ES-I3 (cell line): ENCODE data around the gene ACTC1.
A peak's percentile ranks its signal among the peaks of the same experiment; 100 is the strongest.
"Not testable (repeated sequence)": the region's sequence is repeated elsewhere in the genome, so short reads cannot be mapped to it uniquely, and the experiment has no call there.

Experiments
- H3K36me3 ChIP-seq: 2 replicates; pipeline ENCODE4 v1.6.1; 2013; ENCODE audit warnings: mild to moderate bottlenecking, low read length, control low read depth, moderate library complexity; ENCODE audit not compliant: insufficient read depth
- H3K4me1 ChIP-seq: 2 replicates; pipeline ENCODE4 v1.6.1; 2013; ENCODE audit warnings: mild to moderate bottlenecking, control low read depth, low read length; ENCODE audit not compliant: insufficient read depth
- H3K9ac ChIP-seq: 2 replicates; pipeline ENCODE4 v1.6.1; 2013; ENCODE audit warnings: low read depth, mild to moderate bottlenecking, low read length, moderate library complexity
- H3K9me3 ChIP-seq: 2 replicates; pipeline ENCODE4 v1.6.1; 2013; ENCODE audit warnings: mild to moderate bottlenecking, low read length, moderate library complexity; ENCODE audit not compliant: control insufficient read depth, insufficient read depth

Gene ACTC1

DNA sequence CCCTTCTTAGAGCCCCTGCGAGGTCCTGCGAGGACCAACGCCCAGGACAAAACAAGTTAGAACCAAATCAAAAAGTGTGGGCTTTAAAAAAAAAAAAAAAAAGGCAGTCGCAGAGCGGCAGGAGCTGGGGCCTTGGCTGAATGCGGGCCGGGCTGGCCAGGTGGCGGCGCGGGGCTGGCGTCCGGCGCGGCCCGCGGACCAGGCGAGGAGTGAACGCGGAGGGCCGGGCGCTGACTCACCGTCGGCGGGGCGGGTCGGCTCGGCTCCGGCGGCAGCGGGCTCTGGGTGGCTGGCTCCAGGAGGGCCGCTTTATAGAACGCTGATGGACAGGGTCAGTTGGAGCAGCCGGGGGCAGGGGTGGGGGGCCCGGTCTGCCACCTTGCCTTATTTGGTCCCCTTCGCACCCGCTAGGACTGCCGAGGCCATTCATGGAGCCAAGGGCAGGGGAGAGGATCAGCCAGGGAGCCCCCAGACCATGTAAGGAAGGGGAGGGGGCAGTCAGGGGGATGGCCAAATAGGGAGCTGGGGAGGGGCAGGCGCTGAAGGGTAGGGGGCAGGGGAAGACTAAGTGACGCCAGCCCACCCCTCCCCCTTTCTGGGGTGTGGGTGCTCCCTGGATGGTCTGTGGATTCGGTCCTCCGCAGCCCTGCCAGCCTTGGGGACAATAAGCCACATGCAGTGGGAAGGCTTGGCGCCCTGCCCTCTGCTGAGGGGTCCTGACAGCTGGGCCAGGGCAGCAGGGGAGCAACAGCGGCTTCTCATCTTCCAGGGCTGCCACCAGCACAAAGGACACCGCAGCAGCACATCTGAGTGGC is at the start of gene ACTC1:
Gene ACTC1 (minus strand): TSS at position 283 of the 815 bp plus-strand sequence. CDS start 741 bp downstream, outside the sequence.
- no peaks in the 10 kb centered on the region for H3K9me3 ChIP-seq
- H3K9ac ChIP-seq: peak within 1 kb of the TSS; percentile 78
- H3K4me1 ChIP-seq: peaks cover 13% of the 10 kb centered on the region
- H3K36me3 ChIP-seq: peaks cover 2% of the 10 kb centered on the region; the same call in 1 of the 2 replicates

DNA sequence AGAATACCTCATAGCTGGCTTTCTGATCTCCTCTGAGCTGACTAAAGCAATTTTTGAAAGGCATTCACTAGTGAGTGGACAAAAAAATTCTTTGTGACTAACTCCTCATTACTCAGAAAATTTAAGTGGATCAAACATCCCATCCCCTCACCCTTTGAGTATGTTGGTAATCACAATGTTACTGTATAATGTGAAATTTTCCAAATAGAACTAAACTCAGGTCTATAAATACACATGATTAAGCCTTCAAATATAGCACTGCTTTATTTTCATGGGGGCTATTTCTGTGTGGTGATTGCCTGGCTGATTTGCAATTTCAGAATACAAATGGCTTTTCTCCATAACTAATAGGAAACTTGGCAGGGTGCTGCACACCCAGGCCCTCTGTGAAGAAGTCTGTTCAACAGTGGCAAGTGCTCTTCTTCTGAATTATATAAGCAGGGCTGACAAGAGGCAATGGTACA is 45.9 kb upstream of the ACTC1 start:
- Histone ChIP-seq H3K9me3 (no peaks in the 10 kb centered on the region), H3K4me1 (no peaks in the 10 kb centered on the region), H3K9ac (no peak overlapping the region), H3K36me3 (no peaks in the 10 kb centered on the region; the same call in 1 of the 2 replicates)

DNA sequence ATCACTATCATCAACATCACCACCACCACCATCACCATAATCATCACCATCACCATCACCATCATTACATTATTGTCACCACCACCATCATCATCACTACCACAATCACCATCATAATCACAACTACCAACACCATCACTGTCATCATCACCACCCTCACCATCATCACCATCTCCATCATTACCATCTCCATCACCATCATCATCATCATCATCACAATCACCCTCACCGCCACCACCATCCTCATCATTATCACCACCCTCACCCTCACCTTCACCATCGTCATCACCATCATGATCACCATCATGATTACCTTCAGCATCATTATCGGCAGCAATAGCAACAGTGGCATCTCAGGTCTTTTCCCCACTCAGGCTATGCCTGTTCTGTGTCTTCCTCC is 42.9 kb upstream of the ACTC1 start:
- Histone ChIP-seq H3K36me3 (no peaks in the 10 kb centered on the region; the same call in 1 of the 2 replicates), H3K4me1 (no peaks in the 10 kb centered on the region), H3K9ac (no peak overlapping the region), H3K9me3 (no peaks in the 10 kb centered on the region; the same call in 1 of the 2 replicates)

DNA sequence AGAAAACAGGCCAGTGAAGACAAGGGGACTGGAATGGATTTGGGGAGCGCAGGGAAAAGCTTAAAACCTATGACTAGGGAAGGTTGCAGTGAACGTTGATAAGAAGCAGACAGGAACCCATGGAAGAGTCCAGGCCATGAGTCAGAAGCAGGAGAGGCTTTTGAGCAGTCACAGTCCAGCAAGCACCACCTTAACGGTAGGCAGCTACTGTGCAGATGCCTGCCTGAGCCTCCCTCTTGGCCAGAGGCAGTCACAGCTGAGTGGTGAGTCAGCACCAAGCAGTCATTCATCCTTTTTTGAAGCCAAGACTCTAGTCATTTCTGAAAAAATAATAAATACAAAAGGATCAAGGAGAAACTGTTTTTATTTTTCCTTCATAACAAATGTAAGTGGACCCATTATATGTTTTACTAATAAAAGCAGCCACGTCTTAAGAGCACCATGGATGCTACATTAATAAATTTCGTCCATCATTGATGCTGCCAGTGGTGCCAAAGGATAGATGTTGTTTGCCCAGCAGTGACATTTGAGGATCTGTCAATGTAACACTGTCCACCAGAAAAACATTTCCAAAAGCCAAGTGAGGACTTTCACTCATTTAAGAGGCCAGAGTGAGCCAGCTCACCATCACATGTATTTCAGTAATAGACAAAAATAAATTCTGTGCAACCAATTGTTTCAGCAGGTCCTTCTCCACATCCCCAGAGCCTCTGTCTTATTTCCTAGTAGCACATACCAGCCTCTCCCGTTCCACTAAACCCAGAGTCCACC is 42.1 kb upstream of the ACTC1 start:
- no peak overlapping the region for H3K9ac ChIP-seq
- no peaks in the 10 kb centered on the region; the same call in 1 of the 2 replicates for H3K36me3 ChIP-seq
- no peaks in the 10 kb centered on the region for H3K4me1 ChIP-seq
- H3K9me3 ChIP-seq: no peaks in the 10 kb centered on the region; the same call in none of the 2 replicates

DNA sequence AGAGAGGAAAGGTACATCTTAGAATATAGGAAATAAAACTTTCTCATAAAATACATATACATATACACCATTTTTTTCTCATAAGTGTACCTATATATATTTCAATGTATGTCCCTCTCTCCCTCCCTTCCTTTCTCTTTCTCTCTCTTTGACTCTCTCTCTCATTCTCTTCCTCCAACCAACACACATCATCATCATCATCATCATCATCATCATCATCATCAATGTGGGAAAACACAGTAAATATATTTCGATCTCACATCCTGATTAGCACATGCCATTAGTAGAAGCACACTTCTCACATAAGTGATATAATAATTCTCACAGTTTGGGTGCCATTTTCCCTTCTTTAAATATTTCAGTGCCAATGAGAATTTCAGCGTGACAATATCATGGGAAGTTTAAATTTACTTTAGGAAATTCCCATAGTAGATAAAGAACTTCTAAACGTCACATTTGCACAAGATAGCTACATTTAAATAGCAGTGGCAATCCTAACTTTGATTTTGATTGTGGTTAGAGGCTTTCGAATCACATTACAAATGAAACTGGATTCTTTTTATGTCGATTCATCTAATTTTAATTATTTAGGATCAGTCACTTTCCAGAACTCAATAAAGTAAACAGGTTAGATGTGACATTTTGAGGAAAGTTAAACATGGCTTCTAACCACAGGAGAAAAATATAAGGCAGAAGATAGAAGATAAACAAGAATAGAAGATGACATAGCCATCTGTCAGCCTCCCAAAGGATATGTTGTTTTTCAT is 33.0 kb upstream of the ACTC1 start:
- Histone ChIP-seq H3K9me3 (no peaks in the 10 kb centered on the region; the same call in 1 of the 2 replicates), H3K4me1 (no peaks in the 10 kb centered on the region), H3K36me3 (no peaks in the 10 kb centered on the region), H3K9ac (no peak overlapping the region)

DNA sequence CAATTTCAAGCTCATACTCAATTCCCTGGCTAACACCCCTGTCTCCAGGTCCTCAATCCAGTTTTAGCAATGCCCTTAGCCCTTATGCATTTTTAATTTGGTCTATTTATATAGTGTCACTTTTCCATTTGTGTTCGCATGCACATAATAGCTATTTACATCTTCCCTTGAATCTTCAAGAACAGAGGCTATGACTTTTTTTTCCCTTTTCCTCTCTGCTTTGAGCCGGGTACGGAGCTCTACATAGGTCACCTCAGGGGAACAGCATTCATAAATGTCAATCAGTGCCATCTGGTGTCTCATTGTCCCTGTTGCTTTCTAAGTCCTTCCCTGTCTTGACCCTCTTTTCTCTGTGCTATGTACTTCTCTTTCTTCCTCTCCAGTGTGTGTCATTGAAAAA is 26.5 kb upstream of the ACTC1 start:
- Histone ChIP-seq H3K9me3 (no peaks in the 10 kb centered on the region), H3K4me1 (no peaks in the 10 kb centered on the region), H3K9ac (no peak overlapping the region), H3K36me3 (no peaks in the 10 kb centered on the region)

DNA sequence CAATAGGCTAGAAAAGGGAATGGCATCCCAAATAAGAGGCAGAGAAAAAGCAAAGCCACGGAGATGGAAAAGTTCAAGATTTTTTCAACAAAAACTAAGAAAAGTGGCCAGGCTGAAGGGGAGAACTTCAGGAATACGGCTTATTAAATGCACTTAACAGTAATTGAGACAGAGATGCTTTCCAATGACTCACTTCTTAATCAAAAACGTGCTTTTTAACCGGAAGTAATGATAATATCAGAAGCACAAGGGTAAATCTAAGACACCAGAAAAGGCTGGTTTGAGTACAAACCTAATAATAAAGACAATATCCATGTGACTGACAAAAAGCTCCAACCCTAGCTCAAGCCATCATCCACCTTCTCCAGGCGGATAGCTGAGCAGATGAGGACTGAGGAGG is 24.8 kb upstream of the ACTC1 start:
- Histone ChIP-seq H3K4me1 (no peaks in the 10 kb centered on the region), H3K9me3 (no peaks in the 10 kb centered on the region), H3K36me3 (no peaks in the 10 kb centered on the region), H3K9ac (no peak overlapping the region)

DNA sequence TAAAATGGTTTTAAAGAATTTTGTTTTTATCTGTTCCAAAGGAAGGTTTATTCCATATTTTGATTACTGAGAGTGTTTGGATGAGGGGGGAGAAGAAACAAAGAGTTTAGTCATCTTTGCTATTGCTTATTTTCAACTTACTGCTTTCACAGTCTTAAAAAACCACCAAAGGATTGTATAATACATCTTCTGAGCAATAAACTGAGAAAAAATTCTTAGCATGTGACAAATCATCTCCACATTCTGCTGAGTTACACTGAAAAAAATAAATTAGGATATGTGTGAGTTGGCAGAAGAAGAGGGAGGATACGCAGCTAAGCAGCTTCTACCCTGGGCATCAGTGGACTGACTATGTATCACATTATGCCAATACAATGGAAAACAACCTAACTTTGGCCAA is 23.2 kb upstream of the ACTC1 start:
- Histone ChIP-seq H3K36me3 (no peaks in the 10 kb centered on the region), H3K9me3 (no peaks in the 10 kb centered on the region), H3K9ac (no peak overlapping the region), H3K4me1 (no peaks in the 10 kb centered on the region)

DNA sequence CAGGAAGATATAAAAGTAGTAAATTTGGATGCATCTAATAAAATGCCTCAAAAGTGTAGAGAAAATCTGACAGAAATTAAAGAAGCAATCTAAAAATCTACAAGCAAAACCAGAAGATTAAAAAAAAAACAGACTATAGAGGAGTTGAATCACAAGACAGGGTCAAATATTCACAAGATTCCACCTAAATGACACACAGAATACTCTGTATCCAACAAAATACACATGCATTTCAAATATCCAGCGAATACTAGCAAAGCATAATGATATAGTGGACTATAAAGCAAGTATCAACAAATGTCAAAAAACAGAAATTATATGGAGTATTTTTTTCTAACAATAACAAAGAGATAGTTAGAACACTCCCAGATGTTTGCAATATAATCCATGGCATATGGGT is 20.5 kb upstream of the ACTC1 start:
- Histone ChIP-seq H3K9ac (no peak overlapping the region), H3K9me3 (no peaks in the 10 kb centered on the region)

DNA sequence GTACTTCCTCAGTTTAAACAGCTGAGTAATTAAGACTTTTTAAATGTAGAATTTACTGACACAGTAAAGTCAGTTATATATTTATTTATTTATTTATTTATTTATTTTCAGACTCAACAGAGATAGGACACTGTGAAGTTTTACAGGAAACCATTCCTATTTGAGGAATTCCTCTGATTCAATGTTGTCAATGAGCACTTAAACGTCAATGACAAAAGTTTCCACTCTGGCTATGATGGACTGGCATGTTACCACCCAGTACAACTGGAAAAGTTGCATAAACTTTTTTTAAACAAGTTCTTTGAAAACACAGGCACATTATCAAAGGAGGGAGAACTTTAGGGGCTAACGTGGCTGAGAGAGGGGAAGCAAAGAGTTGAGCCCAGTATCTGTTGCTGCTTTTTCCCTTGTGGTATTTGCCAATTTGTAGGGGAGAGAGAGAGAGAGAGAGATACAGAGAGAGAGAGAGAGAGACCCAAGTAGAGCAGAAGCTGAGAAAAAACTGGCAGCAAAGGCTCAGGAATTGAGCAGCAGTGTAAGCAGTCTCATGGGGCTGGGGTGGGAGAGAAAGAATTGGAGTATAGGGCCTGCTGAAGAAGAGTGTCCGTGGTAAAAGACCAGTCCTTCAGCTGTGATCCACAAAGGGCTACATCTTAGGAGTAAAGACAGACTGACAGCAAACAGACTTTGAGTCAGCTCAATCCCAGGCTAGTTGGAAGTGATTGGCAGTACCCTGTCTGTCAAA is 18.3 kb upstream of the ACTC1 start:
- Histone ChIP-seq H3K9me3 (no peaks in the 10 kb centered on the region), H3K9ac (no peak overlapping the region), H3K36me3 (no peaks in the 10 kb centered on the region), H3K4me1 (peaks cover 4% of the 10 kb centered on the region; the same call in 1 of the 2 replicates)

More for the DNA sequence above, 20.5 kb upstream of the ACTC1 start:
- 0 out of 2 replicates have a peak, but pooled peaks cover under 1% of the 10 kb centered on the region for H3K4me1 ChIP-seq
- H3K36me3 ChIP-seq: no peaks in the 10 kb centered on the region

DNA sequence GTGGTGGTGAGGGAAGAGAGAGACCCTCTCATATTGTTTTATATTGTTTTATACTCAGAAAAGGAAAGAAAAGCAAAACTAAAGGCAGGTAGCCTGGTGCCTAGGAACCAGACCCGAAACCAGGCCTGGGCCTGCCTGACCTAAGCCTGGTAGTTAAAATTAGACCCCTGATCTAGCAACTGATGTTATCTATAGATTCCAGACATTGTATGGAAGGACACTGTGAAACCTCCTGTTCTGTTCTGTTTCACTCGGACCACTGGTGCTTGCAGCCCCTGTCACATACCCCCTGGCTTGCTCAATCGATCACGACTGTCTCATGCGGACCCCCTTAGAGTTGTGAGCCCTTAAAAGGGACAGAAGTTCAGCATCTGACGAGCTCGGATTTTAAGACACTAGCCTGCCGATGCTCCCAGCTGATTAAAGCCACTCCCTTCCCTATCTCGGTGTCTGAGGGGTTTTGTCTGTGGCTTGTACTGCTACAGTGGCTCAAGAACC is 17.6 kb upstream of the ACTC1 start:
- H3K9me3 ChIP-seq, H3K4me1 ChIP-seq, H3K36me3 ChIP-seq, H3K9ac ChIP-seq: not testable (repeated sequence)

DNA sequence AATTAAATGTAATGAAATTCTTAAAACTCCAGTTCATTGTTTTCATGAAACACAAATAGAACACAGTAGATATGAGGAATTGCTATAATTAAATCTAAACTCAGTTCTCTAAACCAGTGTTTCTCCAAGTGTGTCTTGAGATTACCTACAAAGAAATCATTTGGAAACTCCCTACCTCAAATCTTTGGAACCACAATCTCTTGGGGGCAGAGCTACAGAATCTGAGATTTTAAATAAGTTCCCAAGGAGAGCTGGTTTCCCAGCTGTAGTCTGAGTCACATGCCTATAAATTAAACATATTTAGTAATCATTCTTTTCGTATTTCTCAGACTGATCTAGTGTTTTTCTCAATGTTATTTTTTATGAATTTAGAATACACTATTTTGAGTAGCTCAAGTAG is 17.0 kb upstream of the ACTC1 start:
- Histone ChIP-seq H3K4me1 (peaks cover 4% of the 10 kb centered on the region; the same call in 1 of the 2 replicates), H3K9ac (no peak overlapping the region), H3K36me3 (no peaks in the 10 kb centered on the region), H3K9me3 (no peaks in the 10 kb centered on the region)

DNA sequence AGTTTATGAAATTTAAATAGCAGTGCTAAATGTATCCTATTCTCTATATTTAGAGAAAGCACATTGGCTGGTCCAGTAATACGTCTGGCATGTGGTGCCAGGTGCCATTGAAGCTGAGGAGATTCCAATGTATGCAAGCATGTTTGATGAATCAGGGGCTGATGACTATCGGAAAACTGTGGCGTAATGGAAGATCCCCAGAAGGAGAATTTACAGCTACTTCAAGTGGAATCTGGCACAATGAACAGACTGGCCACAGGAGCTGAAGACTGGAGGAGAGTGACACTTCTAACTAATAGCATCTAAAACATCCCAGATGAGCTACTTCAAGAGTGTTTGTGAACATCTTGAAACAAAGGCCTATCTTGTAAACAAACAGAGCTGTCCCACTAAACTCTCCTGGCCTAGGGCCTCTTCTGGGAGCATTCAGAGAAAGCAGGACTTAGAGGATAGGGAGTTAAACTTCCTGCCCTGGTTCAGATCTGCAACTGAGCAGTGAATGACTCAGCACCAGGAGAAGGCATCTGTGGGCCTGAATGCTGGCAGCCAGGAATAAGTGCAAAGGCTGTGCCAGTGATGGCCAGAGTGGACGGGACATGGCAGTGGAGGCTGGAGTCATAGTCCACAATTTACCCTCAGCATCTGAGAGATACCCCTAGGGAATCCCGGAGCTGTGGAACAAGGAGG is 15.2 kb upstream of the ACTC1 start:
- no peaks in the 10 kb centered on the region for H3K9me3 ChIP-seq
- H3K4me1 ChIP-seq: peaks cover 4% of the 10 kb centered on the region; the same call in 1 of the 2 replicates
- no peak overlapping the region for H3K9ac ChIP-seq
- no peaks in the 10 kb centered on the region for H3K36me3 ChIP-seq
